H9 (cell line): ENCODE data around the gene NFILZ. TPM values are rescaled to one million over a fixed set of nuclear protein-coding genes. Genes with fewer than 3 reads are reported as not detected.

Experiments
- DNase-seq: peaks from one replicate; pipeline ENCODE4 v3.0.0-alpha.2; 2017
- H2AFZ ChIP-seq: one replicate; pipeline ENCODE4 v1.6.1; 2013; ENCODE audit warnings: mild to moderate bottlenecking, low read length, control low read depth, moderate library complexity
- H2AK5ac ChIP-seq: 2 replicates; pipeline ENCODE4 v1.6.1; 2013; ENCODE audit warnings: low read length, control low read depth, mixed read lengths; ENCODE audit not compliant: insufficient read length
- H2BK120ac ChIP-seq: one replicate; pipeline ENCODE4 v1.6.1; 2013; ENCODE audit warnings: low read depth, mild to moderate bottlenecking, low read length, control low read depth, inconsistent platforms; ENCODE audit not compliant: poor library complexity, severe bottlenecking
- H2BK12ac ChIP-seq: 2 replicates; pipeline ENCODE4 v1.6.1; 2013; ENCODE audit warnings: low read length, control low read depth, mixed read lengths, low read depth; ENCODE audit not compliant: insufficient read length
- H2BK15ac ChIP-seq: 2 replicates; pipeline ENCODE4 v1.6.1; 2013; ENCODE audit warnings: low read depth, low read length, control low read depth
- H2BK20ac ChIP-seq: one replicate; pipeline ENCODE4 v1.6.1; 2013; ENCODE audit warnings: low read depth, mild to moderate bottlenecking, low read length, control low read depth, inconsistent platforms; ENCODE audit not compliant: poor library complexity, severe bottlenecking
- H2BK5ac ChIP-seq: 2 replicates; pipeline ENCODE4 v1.6.1; 2013; ENCODE audit warnings: low read length, control low read depth, mixed read lengths; ENCODE audit not compliant: insufficient read length
- H3K14ac ChIP-seq: 2 replicates; pipeline ENCODE4 v1.6.1; 2013; ENCODE audit warnings: low read length, control low read depth; ENCODE audit not compliant: insufficient read depth
- H3K18ac ChIP-seq: 2 replicates; pipeline ENCODE4 v1.6.1; 2013; ENCODE audit warnings: low read depth, mild to moderate bottlenecking, mixed read lengths, low read length, control low read depth; ENCODE audit not compliant: insufficient read length
- H3K23ac ChIP-seq: 2 replicates; pipeline ENCODE4 v1.6.1; 2013; ENCODE audit warnings: low read length, control low read depth, mixed read lengths, low read depth; ENCODE audit not compliant: insufficient read length
- H3K23me2 ChIP-seq: 2 replicates; pipeline ENCODE4 v1.6.1; 2013; ENCODE audit warnings: low read depth, mild to moderate bottlenecking, mixed read lengths, low read length, control low read depth; ENCODE audit not compliant: insufficient read length, poor library complexity, severe bottlenecking
- H3K27ac ChIP-seq: 2 replicates; pipeline ENCODE4 v1.5.1; 2013; ENCODE audit warnings: low read length, control low read depth, mixed read lengths, low read depth; ENCODE audit not compliant: insufficient read length
- H3K27me3 ChIP-seq: 2 replicates; pipeline ENCODE4 v1.6.1; 2013; ENCODE audit warnings: low read length, control low read depth, inconsistent platforms; ENCODE audit not compliant: insufficient read depth
- H3K4ac ChIP-seq: 2 replicates; pipeline ENCODE4 v1.6.1; 2013; ENCODE audit warnings: low read depth, mild to moderate bottlenecking, control low read depth, inconsistent platforms, low read length, moderate library complexity
- H3K4me1 ChIP-seq: 2 replicates; pipeline ENCODE4 v1.6.1; 2013; ENCODE audit warnings: low read length, control low read depth, inconsistent platforms; ENCODE audit not compliant: insufficient read depth
- H3K4me2 ChIP-seq: 2 replicates; pipeline ENCODE4 v1.6.1; 2013; ENCODE audit warnings: low read length, control low read depth, mixed read lengths; ENCODE audit not compliant: insufficient read length, insufficient read depth
- H3K56ac ChIP-seq: 2 replicates; pipeline ENCODE4 v1.6.1; 2013; ENCODE audit warnings: low read depth, mild to moderate bottlenecking, mixed read lengths, low read length, control low read depth; ENCODE audit not compliant: insufficient read length
- H3K79me1 ChIP-seq: 2 replicates; pipeline ENCODE4 v1.6.1; 2013; ENCODE audit warnings: low read depth, mild to moderate bottlenecking, moderate library complexity, low read length, control low read depth, inconsistent platforms; ENCODE audit not compliant: insufficient read depth, poor library complexity, severe bottlenecking
- H3K79me2 ChIP-seq: 2 replicates; pipeline ENCODE4 v1.6.1; 2013; ENCODE audit warnings: low read length, control low read depth, inconsistent platforms; ENCODE audit not compliant: insufficient read depth
- H3K9ac ChIP-seq: 2 replicates; pipeline ENCODE4 v1.6.1; 2013; ENCODE audit warnings: low read length, control low read depth, mixed read lengths; ENCODE audit not compliant: insufficient read length; ENCODE audit errors: extremely low read depth
- H3K9me3 ChIP-seq: one replicate; pipeline ENCODE4 v1.6.1; 2013; ENCODE audit warnings: low read depth, low read length, inconsistent platforms; ENCODE audit not compliant: control insufficient read depth
- H3T11ph ChIP-seq: one replicate; pipeline ENCODE4 v1.6.1; 2013; ENCODE audit warnings: mild to moderate bottlenecking, low read length, control low read depth, inconsistent platforms
- H4K20me1 ChIP-seq: one replicate; pipeline ENCODE4 v1.6.1; 2013; ENCODE audit not compliant: control insufficient read depth, insufficient read length, insufficient read depth
- H4K5ac ChIP-seq: 2 replicates; pipeline ENCODE4 v1.6.1; 2013; ENCODE audit warnings: low read depth, mild to moderate bottlenecking, mixed read lengths, low read length, control low read depth; ENCODE audit not compliant: insufficient read length
- H4K8ac ChIP-seq: replicated peaks from 2 replicates; pipeline ENCODE4 v1.6.1; 2013; ENCODE audit warnings: low read length, control low read depth, mixed read lengths, low read depth; ENCODE audit not compliant: insufficient read length
- H4K91ac ChIP-seq: 2 replicates; pipeline ENCODE4 v1.6.1; 2013; ENCODE audit warnings: low read depth, mild to moderate bottlenecking, moderate library complexity, mixed read lengths, low read length, control low read depth; ENCODE audit not compliant: insufficient read length
- H3K27ac Mint-ChIP-seq, 3 experiments: 2 replicates in 2 of 3; 3 replicates in 1 of 3; pipeline ENCODE4 v1.8.0; 2020 to 2021; ENCODE audit warnings: mixed read lengths in 3 of 3, mild to moderate bottlenecking in 1 of 3, moderate library complexity in 1 of 3
- H3K27me3 Mint-ChIP-seq: 2 replicates; pipeline ENCODE4 v1.8.0; 2021; ENCODE audit warnings: low read depth, mild to moderate bottlenecking, moderate library complexity, mixed read lengths
- H3K36me3 Mint-ChIP-seq, 3 experiments: 2 replicates in 2 of 3; 3 replicates in 1 of 3; pipeline ENCODE4 v1.8.0; 2020 to 2021; ENCODE audit warnings: low read depth in 3 of 3, mixed read lengths in 3 of 3; ENCODE audit not compliant: insufficient read depth in 1 of 3
- H3K4me1 Mint-ChIP-seq, 2 experiments: 2 replicates each; pipeline ENCODE4 v1.8.0; 2020; ENCODE audit warnings: mixed read lengths in 2 of 2
- H3K4me3 Mint-ChIP-seq, 2 experiments: 2 replicates in 1 of 2; 3 replicates in 1 of 2; pipeline ENCODE4 v1.8.0; 2020 to 2021; ENCODE audit warnings: mild to moderate bottlenecking in 2 of 2, mixed read lengths in 2 of 2, moderate library complexity in 1 of 2
- H3K9me3 Mint-ChIP-seq, 2 experiments: 2 replicates in 1 of 2; 3 replicates in 1 of 2; pipeline ENCODE4 v1.8.0; 2020; ENCODE audit warnings: mild to moderate bottlenecking in 2 of 2, mixed read lengths in 2 of 2, moderate library complexity in 1 of 2
- WGBS: extraction: QIAGEN DNeasy Blood & Tissue Kit; methylation state at CpG from one replicate; pipeline ENCODE4 v1.1.7; 2013; ENCODE audit warnings: missing lambda C conversion rate, low lambda C conversion rate, mixed read lengths; ENCODE audit not compliant: insufficient read length; ENCODE audit errors: extremely low coverage; 5-methylcytosine and 5-hydroxymethylcytosine counted together
- total RNA-seq: library from RNA; stranded (reverse); gene quantifications from 2 replicates; pipeline ENCODE4 v1.2.1, GENCODE V29; 2021
- TF ChIP-seq, protein P1 (sequence below): fragments of 200-600 bp; sonication (generic); conservative IDR thresholded peaks from 3 replicates; pipeline ENCODE4 v1.8.0; 2021; ENCODE audit warnings: antibody characterized with exemption, mild to moderate bottlenecking

NFILZ gene
- total RNA-seq, 1 experiment from 2014 or later, result not detected

- H3K18ac ChIP-seq, result no peak overlapping the region
- no peak overlapping the region for H4K8ac ChIP-seq
- H3K27me3 ChIP-seq, result no peaks in the 10 kb centered on the region
- no peak overlapping the region for H3K4me2 ChIP-seq
- H3K4me3 Mint-ChIP-seq, result no peak overlapping the region
- no peak overlapping the region for H3K23ac ChIP-seq
- no peaks in the 10 kb centered on the region; the same call in none of the 2 replicates for H3K27me3 Mint-ChIP-seq
- WGBS, result no CpG with 5 or more reads among the region's 6 CpGs
- no peak overlapping the region for H2AK5ac ChIP-seq
- H3T11ph ChIP-seq, result no peak overlapping the region
- H3K36me3 Mint-ChIP-seq, result no peaks in the 10 kb centered on the region; a peak in 1 of 7 replicates
- H2BK120ac ChIP-seq, result no peak overlapping the region
- no peaks in the 10 kb centered on the region for H3K79me1 ChIP-seq
- H2AFZ ChIP-seq, result no peak overlapping the region
- no peak overlapping the region for H2BK5ac ChIP-seq
- H3K27ac ChIP-seq, result no peak overlapping the region
- no peaks in the 10 kb centered on the region; a peak in 1 of 5 replicates for H3K9me3 Mint-ChIP-seq
- H3K79me2 ChIP-seq, result no peaks in the 10 kb centered on the region
- H3K9ac ChIP-seq, result no peak overlapping the region
- H3K4me1 ChIP-seq, result no peaks in the 10 kb centered on the region; the same call in 1 of the 2 replicates
- H3K56ac ChIP-seq, result no peak overlapping the region
- no peak overlapping the region for H2BK12ac ChIP-seq
- no peak for DNase-seq
- peaks cover 4% of the 10 kb centered on the region for H3K23me2 ChIP-seq
- H3K4me1 Mint-ChIP-seq, result peaks cover 11 to 22% of the 10 kb centered on the region in 2 experiments
- no peak overlapping the region for H2BK15ac ChIP-seq
- H3K27ac Mint-ChIP-seq, result peak overlapping the region in 2 of 3 experiments; percentile 25 to 76; a peak in 3 of 7 replicates
- no peak overlapping the region for H3K14ac ChIP-seq
- H4K5ac ChIP-seq, result no peak overlapping the region
- TF ChIP-seq, protein P1, sequence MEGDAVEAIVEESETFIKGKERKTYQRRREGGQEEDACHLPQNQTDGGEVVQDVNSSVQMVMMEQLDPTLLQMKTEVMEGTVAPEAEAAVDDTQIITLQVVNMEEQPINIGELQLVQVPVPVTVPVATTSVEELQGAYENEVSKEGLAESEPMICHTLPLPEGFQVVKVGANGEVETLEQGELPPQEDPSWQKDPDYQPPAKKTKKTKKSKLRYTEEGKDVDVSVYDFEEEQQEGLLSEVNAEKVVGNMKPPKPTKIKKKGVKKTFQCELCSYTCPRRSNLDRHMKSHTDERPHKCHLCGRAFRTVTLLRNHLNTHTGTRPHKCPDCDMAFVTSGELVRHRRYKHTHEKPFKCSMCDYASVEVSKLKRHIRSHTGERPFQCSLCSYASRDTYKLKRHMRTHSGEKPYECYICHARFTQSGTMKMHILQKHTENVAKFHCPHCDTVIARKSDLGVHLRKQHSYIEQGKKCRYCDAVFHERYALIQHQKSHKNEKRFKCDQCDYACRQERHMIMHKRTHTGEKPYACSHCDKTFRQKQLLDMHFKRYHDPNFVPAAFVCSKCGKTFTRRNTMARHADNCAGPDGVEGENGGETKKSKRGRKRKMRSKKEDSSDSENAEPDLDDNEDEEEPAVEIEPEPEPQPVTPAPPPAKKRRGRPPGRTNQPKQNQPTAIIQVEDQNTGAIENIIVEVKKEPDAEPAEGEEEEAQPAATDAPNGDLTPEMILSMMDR, result no peak
- H4K20me1 ChIP-seq, result no peaks in the 10 kb centered on the region
- H2BK20ac ChIP-seq, result no peak overlapping the region
- no peaks in the 10 kb centered on the region for H3K9me3 ChIP-seq
- no peak overlapping the region for H4K91ac ChIP-seq
- H3K4ac ChIP-seq, result no peak overlapping the region
These were observed 15.4 kb upstream of the NFILZ start for GRCh38 chr19:8615024-8615423.
